ENCODE results near the gene VGLL4.
"Not testable (repeated sequence)": the region's sequence is repeated elsewhere in the genome, so short reads cannot be mapped to it uniquely, and the experiment has no call there.

VGLL4 gene

DNA sequence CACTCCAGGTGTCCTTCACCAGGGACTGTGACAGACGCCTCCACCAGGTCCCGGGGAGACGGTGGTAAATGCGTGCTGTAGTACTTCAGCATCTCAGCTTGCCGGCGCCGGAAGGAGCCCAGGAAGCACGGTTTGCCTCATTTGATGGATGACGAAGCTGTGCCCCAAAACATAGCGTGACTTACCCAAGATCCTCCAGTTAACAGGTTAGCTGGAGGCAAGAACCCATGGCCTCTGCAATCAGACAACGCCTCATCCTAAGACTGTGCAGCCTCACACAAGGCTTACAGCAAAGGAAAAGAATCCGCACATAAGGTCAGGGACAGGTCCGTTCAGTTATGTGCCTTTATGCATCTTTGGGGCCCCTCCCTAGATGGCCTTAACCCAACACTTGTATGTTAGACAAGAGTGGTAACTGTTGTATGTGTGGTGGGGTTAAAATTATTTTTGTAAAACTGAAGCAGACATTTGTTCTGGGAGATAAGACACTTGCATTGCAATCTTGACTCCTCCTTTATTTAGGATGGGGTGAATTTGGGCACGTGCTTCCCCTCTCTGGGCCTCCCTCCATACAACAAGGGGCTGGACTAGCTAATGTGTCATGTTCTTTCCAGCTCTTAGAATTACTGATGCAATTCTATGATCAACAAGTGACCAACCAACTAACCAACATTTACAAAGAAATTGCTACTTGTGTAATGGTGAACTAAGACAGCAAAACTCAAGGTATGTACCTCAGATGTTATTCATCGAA, 39.4 kb downstream of the VGLL4 start:
- DNase-seq, result no peak

DNA sequence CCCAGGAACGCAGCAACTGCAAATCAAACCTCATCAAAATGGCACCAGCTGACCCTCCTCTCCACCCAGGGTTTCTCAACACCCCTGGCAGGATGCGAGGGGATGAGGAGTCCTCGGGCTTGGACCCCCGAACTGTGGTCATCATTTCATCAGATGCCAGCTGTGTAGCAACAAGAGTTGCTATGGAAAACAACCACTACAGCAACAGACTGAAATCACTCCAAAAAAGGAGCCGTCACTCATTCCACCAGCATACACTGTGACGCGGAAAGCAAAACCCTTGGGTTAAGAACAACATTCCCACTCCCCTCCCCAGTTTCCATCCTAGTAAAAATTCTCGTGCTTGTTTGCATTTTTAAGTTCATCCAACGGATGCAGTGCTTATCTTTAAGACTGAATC, 40.1 kb downstream of the VGLL4 start:
- no peak for DNase-seq

DNA sequence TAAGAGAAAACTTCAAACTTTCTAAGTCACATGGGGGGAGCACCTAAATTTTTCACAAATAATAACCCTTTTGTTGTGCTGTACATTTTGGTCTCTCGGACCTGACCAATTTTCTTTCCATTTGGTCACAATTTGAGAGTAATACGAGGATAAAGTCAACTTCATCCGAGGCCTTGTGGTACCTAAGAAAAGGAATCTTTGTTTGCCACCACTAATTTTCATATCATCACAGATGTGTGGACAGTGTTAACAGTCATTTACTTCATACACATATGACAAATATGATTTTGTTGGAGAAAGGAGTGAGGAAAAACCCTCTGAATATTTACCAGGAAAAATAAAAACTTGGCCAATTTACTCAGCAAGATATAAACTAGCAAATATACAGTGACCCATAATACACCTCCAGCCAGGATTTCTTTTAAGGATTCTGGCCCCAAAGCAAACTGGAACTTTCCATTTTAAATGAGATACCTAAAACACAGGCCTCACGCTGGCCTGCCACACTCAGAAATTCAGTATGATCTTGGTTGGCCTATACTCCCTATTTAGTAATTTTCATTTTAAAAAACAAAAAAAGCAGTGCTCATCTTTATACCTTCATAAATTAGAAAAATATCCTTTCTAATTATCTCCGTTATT, 40.7 kb downstream of the VGLL4 start:
- no peak for DNase-seq

DNA sequence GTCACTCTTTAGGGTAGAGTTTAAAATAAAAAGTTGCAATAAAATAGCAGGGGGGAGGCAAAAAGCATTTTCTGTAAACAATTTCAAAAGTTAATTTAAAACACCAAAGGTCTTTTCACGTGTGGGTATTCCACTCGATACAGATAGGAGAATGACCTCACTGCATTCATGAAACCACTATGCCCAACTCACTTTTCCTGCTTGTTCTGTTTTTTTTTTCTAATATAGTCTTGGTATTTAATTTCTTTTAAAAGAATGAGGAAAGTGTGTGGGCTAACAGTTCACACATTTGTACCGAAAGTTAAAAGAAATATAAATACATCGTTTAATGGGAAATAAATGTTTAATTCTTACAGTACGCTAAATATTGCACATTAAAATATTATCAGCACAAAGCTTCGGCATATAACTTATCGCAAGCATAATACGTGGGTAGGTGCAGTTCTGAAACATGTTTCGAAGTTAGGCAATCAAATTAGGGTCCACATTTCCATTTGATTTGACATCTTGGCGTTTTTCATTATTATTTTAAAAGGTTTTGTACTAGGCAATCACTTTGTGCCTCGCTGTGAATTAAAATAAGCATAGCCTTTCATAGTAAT, 41.4 kb downstream of the VGLL4 start:
- DNase-seq, result no peak

GRCh38 chr3:11601446-11602238, 42.1 kb downstream of the VGLL4 start:
- DNase-seq, result no peak

DNA sequence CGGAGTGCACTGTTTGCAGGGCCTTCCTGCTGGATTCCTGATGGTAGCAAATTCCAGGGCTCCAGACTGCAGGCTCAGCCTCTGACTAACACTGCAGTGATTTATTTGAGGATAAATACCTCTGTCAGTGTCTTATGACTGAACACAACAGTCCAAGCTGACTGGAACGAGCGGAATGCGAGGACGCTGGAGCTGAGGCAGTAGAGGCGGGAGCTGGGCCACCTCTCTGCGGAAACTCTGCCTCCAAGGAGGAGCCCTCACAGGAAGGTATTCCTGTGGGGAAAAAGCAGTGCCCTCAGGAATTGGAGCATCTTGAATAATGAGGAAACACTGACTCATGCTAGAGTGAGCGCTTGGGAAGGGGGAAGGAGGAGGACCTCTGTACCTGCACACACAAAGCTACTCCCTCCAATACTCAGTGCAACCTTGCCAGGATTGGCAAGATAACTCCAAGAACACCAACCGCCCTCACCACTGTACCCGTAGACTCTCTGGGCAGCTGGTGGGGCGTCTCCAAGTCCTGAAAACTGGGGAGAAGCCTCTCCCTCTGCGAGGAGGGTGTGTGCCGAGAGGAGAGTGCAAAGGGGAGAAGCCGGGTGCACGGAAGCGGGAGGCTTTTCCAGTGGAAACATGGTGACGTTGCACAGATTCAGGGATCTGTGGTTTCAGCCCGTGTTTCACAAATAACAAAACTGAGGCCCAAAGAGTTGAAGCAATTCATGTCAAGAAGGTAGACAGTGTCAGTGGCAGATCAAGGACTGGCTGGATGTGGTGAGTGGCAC, 43.0 kb downstream of the VGLL4 start:
- no peak for DNase-seq

DNA sequence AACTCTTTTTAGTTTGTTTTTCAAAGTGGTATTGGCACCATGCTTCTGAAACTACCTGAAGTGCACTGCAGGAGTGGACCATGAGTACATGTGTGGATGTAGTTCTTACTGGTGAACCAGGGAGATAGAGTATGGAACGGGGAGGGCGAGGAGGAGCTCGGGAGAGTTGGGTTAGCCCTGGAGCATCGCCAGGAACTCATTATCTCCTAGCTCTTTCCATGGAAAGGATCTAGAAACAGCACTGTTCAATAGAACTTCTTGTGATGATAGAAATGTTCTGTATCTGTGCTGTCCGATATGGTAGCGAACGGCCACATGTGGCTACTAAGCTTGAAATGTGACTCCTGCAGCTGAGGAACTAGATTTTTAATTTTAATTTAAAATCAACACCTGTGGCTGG, 47.3 kb downstream of the VGLL4 start:
- DNase-seq, result no peak

- DNase-seq, result not testable (repeated sequence)
Observed at GRCh38 chr3:11595024-11595423, 48.7 kb downstream of the VGLL4 start.

DNA sequence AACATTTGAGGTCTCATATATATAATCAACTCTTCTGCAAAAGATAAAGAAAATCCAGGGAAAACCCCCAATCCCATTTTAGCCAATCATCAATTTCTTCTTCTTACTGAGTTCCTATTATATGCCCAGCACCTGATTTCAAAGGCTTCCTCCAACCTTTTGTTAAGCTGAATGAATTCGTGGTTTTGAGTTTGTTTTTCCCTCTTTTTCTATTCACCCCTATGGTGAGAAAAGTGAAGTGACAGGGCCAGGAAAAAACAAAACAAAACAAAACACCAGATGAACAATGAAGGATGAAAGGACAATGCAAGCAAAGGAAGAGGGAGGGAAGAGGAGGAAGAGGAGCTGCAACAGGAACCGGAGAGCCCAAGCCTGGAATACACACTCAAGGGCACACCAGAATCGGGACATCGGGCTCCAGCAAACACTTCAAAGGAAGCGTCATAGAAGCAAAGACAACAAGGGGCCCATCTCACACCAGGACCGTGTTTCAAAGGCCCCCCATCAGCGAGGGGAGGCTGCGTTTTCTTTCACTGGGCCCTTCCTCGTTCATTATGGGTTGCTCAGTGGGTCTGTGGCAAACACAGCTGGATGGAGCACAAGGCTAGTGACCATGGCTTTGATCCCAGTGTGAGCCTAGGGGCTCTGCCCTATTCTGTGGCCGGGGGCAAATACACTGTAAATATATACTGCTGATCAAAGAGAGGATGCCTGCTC, 50.2 kb downstream of the VGLL4 start:
- DNase-seq, result no peak

DNA sequence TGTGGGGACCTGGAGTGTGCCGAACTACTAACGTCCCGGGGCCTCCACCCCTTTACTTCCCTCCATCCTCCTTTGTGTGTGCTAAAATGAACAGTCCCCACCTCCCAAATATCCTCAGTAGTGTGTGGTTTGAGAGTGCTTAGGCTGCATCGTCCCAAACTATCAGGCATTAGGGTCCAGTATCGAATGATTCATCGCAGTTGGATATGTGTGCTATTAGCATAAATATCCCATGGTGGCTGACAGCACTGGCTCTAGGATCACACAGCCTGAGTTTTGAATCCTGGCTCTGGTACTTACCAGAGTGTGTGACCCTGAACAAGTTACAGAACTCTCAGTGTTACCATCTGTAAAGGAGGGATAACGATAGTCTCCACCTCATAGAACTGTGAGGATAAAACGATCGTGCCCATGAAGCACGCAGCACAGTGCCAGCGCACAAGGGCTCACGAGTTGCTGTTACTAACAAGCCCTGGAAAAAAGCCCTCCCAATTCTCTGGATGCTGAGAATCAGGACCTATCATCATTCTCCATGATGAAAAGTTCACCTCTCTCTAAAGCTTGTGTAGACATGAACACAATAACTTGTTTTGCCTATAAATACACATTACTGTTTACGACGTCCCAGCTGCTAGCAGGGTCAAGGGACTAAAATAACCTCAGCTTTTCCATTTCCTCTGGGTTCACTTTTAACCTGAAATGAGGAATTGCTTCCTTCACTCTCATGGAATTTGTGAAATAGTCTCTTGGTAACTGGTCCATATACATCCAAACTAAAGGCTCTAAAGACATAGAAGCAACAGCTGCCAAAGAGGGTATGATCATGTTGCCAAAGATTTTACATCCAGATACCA, 51.0 kb downstream of the VGLL4 start:
- no peak for DNase-seq

- DNase-seq, result no peak
Observed at GRCh38 chr3:11591391-11592282, 52.1 kb downstream of the VGLL4 start.

DNA sequence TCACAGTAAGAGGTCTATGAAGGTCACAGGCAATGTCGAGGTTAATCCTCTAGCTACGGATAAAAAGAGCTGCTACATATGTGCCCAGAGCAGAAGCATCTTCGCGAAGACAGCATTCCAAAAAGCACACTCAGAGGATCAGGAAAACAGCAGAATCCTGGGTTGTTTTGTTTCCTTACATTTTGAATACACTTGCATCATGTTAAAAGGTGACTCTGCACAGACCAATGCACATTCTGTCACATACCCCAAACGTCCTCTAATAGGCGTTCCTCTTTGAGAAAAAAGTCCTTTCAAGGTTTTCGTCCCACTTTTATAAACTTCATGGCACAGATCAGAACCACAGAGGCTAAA, 52.7 kb downstream of the VGLL4 start:
- DNase-seq, result no peak

DNA sequence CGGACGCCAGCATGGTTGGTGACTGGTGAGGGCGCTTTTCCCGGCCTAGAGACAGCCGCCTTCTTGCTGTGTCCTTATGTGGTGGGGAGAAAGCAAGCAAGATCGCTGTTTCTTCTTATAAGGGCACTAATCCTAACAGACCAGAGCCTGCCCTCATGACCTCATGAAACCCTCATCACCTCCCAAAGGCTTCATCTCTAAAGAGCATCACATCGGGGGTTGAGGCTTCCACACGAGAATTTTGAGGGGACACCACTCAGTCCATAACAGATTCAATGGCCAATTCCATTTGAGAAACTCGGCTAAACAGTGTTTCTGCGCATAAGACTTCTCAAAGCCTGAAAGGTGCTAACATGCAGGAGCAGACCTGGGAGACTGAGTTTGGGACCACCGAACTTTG, 54.0 kb downstream of the VGLL4 start:
- no peak for DNase-seq

DNA sequence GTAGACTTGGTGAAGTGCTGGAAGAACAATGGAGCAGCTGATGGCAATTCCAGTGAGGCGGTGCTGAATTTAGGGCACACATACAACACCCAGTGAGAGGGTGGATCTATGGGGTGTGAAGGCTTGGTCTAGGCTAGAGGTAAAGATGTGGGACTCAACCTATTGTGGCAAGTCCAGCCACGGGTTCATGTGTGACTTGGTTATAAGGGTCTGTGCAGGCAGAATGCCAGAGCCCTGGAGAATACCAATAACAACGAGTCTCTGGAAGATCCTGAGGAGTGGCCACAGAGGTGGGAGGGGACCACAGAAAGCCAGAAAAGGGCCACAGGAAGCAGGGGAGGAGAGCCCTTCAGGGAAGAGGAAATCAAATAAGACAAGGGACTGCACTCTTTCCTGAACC, 55.0 kb downstream of the VGLL4 start:
- DNase-seq, result no peak

- no peak for DNase-seq
Observed at GRCh38 chr3:11588338-11588737, 55.4 kb downstream of the VGLL4 start.

DNA sequence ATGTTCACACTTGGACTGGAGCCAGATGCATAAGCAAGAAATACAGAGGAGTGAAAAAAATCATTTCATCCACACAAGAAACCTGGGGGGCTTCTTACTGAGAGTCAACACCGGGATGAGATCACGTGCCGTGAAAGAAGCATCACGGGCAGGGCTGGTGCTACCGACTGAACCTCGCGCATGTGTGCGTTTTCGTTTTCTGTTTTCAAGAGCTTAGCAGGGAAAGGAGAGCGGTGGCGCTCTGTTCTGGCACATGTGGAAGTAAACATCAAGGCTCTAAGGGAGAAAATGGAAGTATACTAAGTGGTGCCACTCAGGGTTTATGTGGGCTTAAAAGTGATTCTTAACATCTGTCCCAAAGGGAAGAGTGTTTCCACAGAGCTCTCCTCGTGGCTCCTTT, 55.9 kb downstream of the VGLL4 start:
- DNase-seq, result no peak

DNA sequence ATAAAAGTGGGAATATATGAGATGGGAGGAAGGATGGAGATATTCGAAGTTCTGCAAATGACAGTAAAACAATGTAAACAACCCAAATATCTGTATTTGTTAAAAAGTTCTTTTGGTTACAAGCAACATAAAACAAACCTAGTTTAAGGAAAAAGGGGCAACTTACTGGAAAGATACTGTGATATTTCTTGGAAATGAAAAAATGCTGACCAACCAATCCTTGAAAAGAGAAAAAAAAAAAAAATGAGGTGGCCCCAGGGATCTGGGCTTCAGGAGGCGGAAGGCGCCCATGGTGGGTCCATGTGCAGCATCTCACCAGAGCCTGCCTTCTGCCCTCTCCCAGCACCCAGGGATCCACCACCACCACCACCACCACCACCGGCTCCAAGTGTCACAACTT, 59.1 kb downstream of the VGLL4 start:
- no peak for DNase-seq

- DNase-seq, result no peak
Observed at GRCh38 chr3:11583638-11584046, 60.1 kb downstream of the VGLL4 start.

DNA sequence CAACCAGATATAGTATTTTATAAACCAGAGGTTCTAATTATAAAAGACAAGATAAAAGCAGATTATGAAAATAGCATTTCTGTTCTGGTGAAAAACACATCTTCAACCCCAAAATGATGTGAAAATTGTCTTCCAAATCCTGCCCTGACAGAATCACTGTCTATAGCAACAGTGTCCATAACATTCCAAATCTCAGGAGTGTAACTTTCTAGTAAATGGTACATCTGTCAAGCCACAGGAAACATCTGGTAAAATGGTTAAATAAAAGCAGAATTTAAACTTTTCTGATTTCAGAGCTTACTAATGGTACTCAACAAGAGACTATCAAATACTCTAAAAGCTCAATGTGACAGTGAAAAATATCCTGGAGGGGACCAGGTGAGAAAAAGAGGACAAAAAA, 60.5 kb downstream of the VGLL4 start:
- DNase-seq, result no peak
